Measurements from ENCODE around the gene NCBP3.

Gene NCBP3

GRCh38 chr17:3828852-3829232 lies 17.2 kb downstream of the NCBP3 start (continued):
- TF ChIP-seq, protein P1, sequence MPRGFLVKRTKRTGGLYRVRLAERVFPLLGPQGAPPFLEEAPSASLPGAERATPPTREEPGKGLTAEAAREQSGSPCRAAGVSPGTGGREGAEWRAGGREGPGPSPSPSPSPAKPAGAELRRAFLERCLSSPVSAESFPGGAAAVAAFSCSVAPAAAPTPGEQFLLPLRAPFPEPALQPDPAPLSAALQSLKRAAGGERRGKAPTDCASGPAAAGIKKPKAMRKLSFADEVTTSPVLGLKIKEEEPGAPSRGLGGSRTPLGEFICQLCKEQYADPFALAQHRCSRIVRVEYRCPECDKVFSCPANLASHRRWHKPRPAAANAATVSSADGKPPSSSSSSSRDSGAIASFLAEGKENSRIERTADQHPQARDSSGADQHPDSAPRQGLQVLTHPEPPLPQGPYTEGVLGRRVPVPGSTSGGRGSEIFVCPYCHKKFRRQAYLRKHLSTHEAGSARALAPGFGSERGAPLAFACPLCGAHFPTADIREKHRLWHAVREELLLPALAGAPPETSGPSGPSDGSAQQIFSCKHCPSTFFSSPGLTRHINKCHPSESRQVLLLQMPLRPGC (tag by site-specific recombination; IDR thresholded peaks at IDR 0.05): no peak
- no peak for TF ChIP-seq ZSCAN16 (tag by site-specific recombination; IDR thresholded peaks at IDR 0.05)
- TF ChIP-seq, protein P2, sequence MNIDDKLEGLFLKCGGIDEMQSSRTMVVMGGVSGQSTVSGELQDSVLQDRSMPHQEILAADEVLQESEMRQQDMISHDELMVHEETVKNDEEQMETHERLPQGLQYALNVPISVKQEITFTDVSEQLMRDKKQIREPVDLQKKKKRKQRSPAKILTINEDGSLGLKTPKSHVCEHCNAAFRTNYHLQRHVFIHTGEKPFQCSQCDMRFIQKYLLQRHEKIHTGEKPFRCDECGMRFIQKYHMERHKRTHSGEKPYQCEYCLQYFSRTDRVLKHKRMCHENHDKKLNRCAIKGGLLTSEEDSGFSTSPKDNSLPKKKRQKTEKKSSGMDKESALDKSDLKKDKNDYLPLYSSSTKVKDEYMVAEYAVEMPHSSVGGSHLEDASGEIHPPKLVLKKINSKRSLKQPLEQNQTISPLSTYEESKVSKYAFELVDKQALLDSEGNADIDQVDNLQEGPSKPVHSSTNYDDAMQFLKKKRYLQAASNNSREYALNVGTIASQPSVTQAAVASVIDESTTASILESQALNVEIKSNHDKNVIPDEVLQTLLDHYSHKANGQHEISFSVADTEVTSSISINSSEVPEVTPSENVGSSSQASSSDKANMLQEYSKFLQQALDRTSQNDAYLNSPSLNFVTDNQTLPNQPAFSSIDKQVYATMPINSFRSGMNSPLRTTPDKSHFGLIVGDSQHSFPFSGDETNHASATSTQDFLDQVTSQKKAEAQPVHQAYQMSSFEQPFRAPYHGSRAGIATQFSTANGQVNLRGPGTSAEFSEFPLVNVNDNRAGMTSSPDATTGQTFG (tag by site-specific recombination; IDR thresholded peaks at IDR 0.05; ENCODE audit: borderline replicate concordance): no peak
- TF ChIP-seq, protein P3, sequence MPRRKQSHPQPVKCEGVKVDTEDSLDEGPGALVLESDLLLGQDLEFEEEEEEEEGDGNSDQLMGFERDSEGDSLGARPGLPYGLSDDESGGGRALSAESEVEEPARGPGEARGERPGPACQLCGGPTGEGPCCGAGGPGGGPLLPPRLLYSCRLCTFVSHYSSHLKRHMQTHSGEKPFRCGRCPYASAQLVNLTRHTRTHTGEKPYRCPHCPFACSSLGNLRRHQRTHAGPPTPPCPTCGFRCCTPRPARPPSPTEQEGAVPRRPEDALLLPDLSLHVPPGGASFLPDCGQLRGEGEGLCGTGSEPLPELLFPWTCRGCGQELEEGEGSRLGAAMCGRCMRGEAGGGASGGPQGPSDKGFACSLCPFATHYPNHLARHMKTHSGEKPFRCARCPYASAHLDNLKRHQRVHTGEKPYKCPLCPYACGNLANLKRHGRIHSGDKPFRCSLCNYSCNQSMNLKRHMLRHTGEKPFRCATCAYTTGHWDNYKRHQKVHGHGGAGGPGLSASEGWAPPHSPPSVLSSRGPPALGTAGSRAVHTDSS (tag by site-specific recombination; IDR thresholded peaks at IDR 0.05): no peak
- TF ChIP-seq SALL2 (tag by site-specific recombination; IDR thresholded peaks at IDR 0.05; ENCODE audit: borderline replicate concordance): no peak
- TF ChIP-seq ZNF621 (tag by site-specific recombination; IDR thresholded peaks at IDR 0.05): no peak
- TF ChIP-seq ZNF274 (IDR thresholded peaks at IDR 0.05; ENCODE audit: low read length): no peak
- TF ChIP-seq ZNF274 (tag by site-specific recombination; IDR thresholded peaks at IDR 0.05; ENCODE audit: borderline replicate concordance): no peak
- no peak for TF ChIP-seq ZFP69B (tag by site-specific recombination; IDR thresholded peaks at IDR 0.05)
- no peak for TF ChIP-seq SCRT2 (tag by site-specific recombination; IDR thresholded peaks at IDR 0.05)
- TF ChIP-seq ZBTB21 (tag by site-specific recombination; IDR thresholded peaks at IDR 0.05): no peak
- TF ChIP-seq, protein P4, sequence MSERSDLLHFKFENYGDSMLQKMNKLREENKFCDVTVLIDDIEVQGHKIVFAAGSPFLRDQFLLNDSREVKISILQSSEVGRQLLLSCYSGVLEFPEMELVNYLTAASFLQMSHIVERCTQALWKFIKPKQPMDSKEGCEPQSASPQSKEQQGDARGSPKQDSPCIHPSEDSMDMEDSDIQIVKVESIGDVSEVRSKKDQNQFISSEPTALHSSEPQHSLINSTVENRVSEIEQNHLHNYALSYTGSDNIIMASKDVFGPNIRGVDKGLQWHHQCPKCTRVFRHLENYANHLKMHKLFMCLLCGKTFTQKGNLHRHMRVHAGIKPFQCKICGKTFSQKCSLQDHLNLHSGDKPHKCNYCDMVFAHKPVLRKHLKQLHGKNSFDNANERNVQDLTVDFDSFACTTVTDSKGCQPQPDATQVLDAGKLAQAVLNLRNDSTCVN (tag by site-specific recombination; optimal IDR thresholded peaks at IDR 0.05): no peak
- no peak for TF ChIP-seq ZNF146 (tag by site-specific recombination; IDR thresholded peaks at IDR 0.05)

- POLR2A ChIA-PET: no interaction called here
- no peaks in the 10 kb centered on the region for H3K4me1 ChIP-seq (ENCODE audit: control insufficient read depth, insufficient read depth, low read length)
- no peak overlapping the region for H3K4me3 ChIP-seq (ENCODE audit: low read depth, low read length)
- CTCF ChIA-PET: interaction anchor here (0.6 to 7.5 kb wide), 12 partner anchors 10 to 332 kb away, joined by 3 to 172 read pairs (median 10); partner anchors contain the start of gene NCBP3
- H3K27ac ChIP-seq (ENCODE audit: extremely low read depth, low read depth, low read length): no peak overlapping the region
- no peak for TF ChIP-seq ZBTB7A (tag by site-specific recombination; IDR thresholded peaks at IDR 0.05; ENCODE audit: low read depth)
- no peak for TF ChIP-seq ZNF274 (IDR thresholded peaks at IDR 0.05; ENCODE audit: low read length)
- no peak for TF ChIP-seq ZNF274 (tag by site-specific recombination; IDR thresholded peaks at IDR 0.05; ENCODE audit: borderline replicate concordance)
- no peak for TF ChIP-seq SETDB1 (IDR thresholded peaks at IDR 0.05; ENCODE audit: insufficient read length, low read length)
- no peak for TF ChIP-seq ZNF624 (tag by site-specific recombination; IDR thresholded peaks at IDR 0.05)
- no peak for TF ChIP-seq ATF2 (tag by site-specific recombination; IDR thresholded peaks at IDR 0.05; ENCODE audit: low read depth)
- H3K36me3 ChIP-seq (ENCODE audit: control insufficient read depth in 2 of 2, insufficient read depth in 1 of 2, low read length in 2 of 2): peaks cover 64 to 69% of the 10 kb centered on the region in 2 experiments
- H3K9me3 ChIP-seq (ENCODE audit: control insufficient read depth, insufficient read depth, low read depth, low read length): no peaks in the 10 kb centered on the region
Measured at GRCh38 chr17:3828151-3828851, 17.7 kb downstream of the NCBP3 start.

Data from HEK293 (cell line).